Stimulated activated CD8-positive, alpha-beta memory T cell treated with anti-CD3 and anti-CD28 coated beads, Interleukin-4, amount 100 ng/mL, for 48 hours (primary cell): ENCODE data around the gene CLDN19.
"Not testable (repeated sequence)": the region's sequence is repeated elsewhere in the genome, so short reads cannot be mapped to it uniquely, and the experiment has no call there.

Experiments used
- DNase-seq: peaks from one replicate; pipeline ENCODE4 v3.0.0-alpha.2; 2020

CLDN19 gene

DNA sequence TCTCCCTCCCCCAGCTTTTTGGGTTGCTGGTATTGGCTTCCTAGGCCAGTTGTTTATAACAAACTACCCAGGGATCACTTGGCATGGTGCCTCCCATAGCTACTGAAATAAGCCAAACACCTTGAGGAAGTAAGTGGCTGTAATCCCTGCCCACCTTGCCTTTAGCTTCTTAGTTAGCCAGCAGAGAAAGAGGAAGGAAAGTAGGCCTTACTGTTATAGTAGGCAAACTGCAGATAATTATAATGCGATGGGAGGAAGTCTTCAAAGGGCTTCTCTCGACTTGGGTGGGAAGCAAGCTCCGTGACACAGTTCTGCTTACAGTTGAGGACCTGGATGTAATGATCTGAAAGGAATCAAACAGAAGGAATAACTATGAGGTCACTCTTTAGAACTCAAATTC lies 18.6 kb upstream of the CLDN19 start:
- no peak for DNase-seq

DNA sequence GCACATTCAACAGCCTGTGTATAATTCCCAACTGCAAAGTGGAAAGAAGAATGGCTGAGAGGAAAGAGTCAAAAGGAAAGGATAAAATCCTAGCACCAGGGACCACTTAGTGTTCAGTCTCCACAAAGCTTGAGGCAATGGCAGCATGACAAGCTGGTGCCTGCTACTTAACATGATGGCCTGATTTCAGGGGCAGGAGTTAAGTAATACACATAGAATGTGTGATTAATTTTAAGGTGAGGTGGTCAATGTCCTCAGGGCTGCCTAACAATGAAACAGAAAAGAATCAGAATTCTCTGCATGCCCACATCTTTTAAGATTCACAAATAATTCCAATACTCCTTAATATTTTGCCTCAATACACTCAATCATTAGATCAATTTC lies 17.8 kb upstream of the CLDN19 start:
- no peak for DNase-seq

DNA sequence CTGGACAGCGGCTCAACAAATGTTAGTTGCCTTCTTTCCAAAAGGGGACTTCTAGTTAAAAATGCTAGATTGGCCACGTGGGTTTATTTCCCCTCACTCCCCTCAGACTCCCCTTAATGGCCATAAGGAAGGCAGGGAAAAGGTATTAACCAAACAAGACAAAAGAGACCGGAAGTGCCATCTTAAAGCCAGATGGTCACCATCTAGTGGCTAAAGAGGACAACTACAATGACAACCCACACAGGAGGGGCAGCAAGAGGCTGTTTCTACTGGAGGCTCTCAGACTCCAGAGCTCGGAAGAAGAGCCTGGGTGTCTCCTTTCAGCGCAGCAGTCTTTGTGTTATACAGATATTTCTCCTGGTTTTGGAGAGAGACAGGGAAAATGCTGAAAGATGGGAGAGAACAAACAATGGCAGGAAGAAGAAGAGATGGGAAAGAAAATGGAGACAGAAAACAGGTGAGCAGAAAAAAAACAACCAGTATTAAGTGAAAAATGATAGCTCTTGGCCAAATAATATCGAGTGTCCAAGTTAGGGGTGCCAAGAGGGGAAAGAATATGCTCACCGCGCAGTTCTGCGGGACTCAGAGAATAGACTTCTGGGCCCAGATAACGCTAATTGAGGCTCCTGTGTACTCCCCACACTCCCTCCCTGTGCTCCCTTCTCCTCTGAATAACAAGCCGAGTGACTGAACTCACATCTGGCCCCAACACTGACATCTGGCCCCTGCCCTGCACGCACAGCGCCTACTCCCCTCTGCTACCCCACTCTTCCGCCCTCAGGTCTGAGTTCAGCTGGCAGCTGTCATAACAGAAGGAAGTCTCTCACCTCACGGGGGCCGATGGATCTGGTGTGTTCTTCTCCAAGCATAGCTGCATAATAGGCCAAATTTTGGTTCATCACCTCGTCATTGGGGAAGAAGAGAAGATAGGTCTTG lies 17.2 kb upstream of the CLDN19 start:
- DNase-seq = no peak

DNA sequence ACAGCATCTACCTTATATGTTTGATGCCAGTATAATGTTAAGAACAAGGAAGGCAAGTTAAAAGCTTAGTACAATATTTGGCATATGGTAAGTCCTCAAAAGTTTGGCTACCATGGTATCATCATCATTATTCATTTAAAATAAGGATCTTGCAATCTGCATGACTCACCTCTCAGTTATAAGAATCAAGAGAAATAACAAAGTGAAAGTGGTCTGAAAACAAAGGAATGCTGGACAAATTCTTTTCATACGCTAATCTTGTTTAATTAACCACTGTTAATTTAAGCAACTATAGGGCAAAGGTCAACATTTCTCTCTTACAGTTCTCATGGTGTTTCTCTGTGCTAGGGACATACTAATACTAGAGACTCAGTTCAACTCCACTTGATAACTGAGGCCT lies 13.0 kb upstream of the CLDN19 start:
- no peak for DNase-seq

DNA sequence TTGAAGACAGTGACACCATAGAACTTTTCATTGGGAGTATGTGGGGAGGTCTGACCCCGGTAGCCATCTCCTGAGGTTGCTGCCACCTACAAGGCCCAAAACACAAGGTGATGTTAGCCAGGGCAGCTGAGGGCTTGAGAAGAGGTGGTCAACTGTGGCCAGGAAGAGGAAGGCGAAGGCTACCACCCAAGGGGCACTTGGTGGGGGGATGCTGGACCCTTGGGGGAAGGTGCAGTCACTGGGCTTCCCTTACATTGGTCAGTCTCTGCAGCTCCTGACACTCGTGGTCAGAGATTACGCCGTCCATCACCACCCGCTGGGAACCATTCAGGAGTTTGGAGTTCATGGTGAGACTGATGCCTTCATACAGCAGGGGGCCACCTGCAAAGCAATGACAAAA lies 12.2 kb upstream of the CLDN19 start:
- DNase-seq = no peak

DNA sequence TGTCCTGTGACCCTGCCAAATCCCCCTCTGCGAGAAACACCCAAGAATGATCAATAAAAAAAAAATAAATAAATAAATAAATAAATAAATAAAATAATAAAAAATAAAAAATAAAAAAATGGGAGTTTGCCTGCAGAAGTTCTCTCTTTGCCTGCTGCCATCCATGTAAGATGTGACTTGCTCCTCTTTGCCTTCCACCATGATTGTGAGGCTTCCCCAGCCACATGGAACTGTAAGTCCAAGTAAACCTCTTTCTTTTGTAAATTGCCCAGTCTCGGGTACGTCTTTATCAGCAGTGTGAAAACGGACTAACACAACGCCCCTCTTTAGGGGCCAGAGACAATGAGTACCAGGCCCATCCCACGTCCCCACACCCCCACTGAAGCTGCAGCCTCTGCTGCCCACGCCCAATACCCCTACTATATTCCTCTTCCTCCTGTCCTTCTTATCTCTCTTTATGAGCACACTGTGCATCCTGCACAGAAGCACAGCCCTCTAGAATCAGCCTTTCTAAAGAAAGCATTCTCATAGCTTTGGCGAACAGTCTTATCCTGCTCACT lies 11.6 kb upstream of the CLDN19 start:
- not testable (repeated sequence) for DNase-seq

DNA sequence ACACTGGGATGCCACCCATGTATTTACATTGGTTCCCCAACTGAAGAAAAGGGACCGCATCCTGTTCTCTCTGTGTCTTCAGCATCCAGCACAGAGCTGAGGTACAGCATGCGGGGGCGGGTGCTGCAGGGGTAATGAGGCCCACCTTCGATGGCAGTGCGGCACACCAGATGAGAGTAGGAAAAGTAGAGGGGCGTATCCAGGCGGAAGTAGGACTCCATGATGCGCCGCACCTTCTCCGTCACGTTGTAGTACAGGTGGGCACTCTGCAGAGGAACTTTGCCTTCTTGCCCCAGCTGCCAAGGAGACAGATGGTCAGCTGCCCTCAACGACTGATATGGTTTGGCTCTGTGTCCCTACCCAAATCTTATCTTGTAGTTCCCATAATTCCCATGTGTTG lies 10.0 kb upstream of the CLDN19 start:
- DNase-seq = no peak

DNA sequence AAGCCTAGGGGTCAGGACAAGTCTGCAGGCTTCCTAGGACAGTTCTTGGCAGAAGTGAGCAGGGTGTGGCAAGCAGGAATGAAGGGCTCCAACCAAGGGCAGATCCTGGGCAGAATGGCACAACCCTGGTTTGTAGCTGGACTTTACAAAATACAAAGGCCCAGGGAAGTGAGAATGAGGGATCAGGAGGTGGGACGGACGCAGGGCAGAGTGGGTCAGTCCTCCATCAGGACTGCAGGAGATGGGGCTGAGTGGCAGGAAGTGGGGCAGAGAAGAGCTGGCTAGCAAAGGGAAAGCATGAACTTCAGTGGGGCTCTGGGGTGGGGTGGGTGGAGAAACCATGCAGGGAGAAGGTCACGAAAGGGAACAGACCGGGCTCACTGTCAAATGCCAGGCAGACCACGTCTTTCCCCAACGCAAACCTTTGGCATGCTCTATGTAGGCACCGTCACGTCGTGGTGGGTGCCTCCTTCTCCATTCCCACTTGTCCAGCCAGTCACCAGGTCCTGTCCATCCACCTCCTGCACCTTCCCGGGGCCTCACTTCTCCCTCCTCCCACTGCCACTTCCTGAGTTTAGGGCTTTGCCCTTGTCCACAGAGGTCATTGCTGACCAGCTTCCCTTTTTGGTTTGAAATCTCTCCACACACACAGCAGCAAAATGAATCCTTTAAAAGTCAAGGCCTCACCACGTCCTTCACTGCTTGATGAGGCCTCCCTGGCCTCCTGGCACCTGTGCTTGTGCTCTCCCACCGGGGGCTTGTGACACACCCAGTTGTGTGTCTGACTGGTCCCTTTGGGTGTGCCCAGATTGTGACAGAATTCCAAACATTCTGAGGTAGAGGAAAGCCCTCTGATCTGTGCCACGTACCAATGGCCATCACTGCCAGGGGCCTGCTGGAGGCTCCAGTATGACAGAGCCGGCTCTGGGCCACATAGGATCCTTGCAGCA lies 8.7 kb upstream of the CLDN19 start:
- DNase-seq = no peak

DNA sequence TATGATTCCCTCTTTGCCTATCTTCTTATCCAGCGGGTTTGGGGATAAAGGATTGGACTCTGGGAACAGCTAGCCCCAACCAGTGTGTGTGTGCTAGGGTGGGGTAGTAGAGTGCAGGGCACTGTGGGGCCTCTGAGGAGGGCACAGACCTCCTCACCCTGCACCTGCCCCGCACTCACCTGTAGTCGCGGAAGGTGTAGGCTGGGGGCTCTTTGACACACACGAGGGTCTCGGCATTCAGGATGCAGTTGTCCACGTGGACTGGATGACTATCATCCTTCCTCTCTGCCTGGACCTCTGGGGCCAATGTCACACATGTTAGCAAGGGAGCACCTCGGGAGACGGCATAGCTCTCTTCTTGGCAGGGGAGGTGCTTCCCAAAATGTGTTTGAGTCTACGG lies 8.0 kb upstream of the CLDN19 start:
- no peak for DNase-seq

DNA sequence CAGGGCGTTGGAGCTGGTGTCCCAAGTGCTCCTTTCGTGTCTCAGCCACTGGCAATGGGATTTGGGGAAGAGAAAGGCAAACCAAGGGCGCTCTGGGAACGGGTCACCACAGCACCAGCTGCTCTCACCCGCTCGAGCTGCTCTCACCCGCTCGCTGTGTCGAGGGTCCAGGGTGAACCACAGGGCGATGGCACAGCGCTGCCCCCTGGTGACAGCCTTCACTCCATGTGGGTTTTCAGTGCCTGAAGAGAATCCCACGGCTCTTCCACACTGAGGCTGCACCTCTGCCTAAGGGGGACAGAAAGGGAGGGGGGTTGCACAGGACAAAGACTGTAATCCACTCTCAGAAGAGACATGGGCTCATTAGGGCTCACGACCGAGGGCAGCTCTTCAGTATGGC lies 7.1 kb upstream of the CLDN19 start:
- DNase-seq = peak; percentile 68

DNA sequence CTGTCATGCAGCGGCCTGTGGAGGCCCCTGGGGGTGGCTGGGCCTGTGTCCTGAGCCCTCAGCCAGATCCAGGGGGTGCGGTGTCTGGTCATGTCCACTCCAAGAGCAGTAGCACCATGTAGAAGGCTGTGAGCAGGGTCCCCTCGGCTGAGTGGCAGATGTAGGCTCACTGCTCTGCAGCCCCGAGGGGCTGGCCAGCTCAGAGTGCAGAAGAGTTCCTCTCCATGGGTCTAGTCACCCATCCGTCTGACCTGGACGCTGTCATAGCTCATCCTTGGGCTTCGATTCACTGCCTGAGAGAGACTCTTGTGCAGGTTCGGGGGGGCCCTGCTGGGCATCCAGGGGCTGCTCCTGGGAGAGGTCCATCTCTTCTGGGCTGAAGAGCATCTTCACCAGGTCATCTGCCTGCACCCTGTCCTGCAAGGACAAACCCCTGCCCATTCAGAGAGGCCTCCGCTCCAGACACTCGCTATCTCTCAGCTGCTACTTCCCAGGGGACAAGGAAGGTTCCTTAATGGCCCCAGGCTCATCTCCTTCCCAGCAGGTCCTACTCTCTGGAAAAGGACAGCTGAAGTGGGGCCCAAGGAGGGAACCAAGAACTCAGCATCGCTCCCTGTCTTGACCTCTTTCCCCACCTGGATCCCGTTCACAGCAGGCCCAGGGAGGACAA lies 6.5 kb upstream of the CLDN19 start:
- no peak for DNase-seq

DNA sequence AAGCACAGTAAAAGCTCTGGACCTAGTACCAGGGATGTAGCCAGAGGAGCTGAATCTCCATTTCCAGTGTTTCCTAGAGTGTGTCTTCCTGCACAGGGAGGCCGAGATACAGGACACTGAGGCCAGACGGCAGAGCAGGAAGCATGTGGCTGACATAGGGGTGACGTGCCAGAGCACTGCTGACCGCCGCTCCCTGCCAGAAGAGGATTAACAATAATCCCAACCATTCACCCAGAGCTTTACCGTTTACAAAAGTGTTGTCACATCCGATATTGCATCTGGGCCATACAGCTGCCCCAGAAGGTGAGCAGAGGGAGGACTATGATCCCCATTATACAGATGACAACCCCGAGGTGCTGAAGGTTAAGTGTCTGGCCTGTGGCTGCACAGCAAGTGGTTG lies 5.8 kb upstream of the CLDN19 start:
- no peak for DNase-seq

DNA sequence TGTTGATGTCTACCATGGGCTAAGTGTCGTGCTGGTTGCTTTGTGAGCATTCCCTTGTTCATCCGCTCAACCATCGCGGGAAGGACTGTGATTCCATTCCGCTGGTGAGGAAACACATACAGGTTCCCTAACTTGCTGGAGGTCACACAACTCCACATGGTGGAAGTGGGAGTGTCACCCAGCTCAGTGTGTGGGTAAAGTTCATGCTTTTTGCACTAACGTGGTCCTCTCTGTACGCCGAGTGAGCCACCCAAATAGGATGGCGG lies 4.0 kb upstream of the CLDN19 start:
- no peak for DNase-seq

DNA sequence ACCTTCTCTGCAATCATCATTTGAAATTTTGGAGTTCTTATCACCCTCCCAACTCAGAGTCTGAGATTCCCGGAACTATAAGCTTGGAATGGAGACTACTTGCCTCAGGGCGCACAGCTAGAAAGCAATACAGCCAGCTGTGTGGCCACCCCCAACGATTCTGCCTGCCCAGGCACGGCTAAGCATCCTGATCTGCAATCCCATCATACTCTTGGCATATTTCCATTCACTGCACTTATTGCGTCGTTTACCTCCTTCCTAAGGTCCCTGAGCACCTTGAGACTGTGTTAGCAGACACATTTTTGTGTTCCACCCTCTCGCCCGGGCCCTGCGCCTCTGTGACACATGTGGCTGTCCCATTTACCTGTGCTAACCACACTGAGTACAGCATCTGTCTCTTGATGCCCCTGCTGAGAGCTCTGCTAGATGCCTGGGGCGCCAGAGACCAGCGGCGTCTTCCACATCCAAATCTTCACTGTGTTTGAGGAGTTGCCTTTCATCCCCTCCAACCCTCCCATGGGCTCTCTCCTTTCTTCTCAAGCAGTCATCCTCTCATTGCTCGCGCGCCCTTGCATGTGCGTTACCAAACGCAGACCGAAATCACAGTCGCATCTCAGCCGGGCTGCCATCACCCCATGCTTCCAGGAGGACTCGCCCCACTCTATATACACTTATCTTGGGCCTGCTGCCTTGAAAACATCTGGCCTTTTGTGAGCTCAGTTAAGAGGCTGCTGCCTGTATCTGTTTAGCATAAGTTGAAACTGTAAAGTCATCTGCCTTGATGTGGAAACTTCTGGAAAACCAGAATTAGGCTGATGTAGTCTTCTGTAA lies 3.5 kb upstream of the CLDN19 start:
- DNase-seq = no peak

DNA sequence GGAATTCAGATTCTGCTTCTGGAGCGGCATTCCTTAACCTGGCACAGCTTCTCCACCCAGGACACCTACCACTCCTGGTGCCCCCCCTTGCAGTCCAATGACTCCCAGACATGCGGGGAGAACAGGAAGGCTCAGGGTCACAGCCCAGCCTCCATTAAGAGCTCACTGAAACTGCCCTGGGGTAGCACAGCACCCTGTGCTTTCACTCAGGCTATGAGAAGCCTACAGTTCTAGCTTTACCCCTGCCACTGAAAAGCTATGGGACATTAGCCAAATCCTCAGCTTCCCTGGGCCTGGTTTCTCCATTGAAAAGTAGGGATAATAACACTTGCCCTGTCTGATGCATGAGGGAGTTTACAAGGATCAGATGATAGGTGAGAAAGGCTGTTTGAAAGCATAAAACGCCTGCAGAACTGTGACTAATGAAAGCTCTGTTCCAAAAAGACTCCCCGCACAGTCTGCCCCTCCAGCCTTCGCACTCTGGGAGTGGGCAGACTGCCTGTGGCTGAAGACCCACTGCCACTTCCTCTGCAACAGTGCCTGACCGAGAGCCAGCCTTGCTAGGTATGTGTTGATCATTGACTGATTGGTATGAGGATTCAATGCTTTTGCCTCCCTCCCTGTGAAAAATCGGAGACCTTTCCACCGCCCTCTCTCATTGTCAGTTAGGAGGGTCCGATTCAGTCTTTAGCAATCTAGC lies 2.7 kb upstream of the CLDN19 start:
- no peak for DNase-seq

DNA sequence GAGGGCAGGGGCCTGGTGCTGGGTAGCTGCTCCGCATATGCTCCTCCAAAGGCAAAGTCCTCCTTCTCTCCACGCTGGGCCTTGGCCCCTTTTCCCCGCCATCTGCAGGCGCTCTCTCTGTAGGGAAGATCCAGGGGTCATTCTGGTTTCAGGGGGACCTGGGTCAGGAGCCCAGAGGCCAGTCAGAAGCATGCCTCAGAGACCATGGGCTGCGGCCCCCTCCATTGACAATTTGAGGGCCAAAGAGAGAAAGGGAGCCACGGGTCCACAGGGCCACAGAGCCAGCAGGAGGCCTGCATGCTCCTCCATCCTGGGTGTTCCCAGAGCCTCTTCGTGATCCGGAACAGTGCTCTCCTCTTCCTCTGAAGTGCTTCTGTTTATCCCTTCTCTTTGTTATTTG lies 2.1 kb upstream of the CLDN19 start:
- DNase-seq = no peak

DNA sequence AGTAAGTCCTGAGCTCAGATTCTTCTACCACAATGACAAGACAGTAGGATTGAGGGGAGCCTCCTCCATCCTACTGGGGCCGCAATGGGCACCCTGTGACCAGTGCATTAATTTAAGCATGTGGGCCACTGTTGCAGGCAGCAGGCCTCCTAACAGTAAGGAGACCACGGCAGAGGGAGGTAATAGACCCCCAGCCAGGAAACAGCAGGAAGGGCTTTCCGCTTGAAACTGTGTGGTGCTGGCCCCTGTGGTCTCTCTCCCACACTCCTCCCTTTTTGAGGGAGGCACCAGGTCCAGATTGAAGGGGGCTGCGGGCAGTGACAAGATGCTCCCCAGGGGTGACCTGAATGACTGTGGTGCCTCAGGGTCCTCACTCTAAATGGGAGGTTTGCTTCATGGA lies 1.7 kb upstream of the CLDN19 start:
- no peak for DNase-seq

DNA sequence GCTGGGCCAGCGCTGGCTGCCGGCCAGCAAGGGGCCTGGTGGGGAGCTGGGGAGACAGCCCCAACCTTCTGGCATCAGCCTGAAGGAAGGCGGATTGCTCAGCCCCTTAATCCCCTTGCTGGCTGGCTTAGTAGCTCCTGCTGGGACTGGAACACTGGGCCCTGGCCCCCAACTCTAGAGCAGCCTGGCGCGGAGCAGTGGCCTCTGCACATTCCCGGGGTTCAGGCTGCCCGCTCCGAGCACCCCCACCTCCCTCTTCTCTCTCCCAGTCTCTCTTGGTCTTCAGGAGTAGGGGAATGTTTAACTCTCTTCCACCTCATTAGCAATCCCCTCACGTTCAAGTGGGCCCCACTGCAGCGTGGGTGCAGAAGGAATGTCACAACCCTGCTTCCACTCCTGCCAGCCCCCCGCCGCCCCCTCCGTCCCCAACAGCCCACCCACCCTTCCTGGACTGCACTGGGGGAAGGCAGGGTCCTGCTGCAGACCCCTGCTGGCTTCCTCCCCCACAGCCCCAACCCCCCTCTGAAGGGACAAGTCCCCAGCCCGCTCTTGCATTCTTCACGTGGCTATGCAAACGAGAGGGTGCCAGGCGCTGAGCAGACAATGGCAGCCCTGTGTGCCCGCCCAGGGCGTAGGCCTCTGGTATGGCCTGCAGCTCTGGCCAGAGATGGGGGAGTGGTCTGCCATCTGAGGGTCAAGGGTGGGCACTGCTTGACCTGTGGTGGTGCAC lies 980 bp upstream of the CLDN19 start:
- no peak for DNase-seq

DNA sequence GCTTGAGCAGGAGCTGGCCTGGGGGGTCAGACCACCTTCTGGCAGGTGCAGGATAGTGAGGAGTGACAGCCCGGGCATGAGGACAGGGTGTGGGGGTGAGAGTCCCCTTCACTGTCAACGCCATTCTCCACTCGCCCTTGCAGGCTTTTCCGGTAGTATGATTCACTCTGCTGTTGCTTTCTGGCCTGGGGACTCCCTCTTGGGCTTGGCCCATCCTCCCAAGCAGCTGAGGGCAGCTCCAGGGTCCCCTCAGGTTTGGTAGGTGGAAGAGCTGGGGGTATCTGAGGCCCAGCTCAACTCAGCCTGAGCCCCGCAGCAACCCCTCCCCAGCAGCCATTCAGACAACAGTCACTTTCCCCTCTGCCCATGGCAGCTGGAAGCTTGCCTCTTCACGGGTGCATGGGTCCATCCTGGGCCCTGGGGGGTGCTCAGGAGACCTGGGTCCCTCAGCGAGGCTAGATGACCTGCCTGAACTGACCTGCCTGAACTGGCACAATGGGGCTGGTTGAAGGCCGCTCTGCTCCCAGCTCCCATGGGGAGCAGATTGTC lies 1.3 kb downstream of the CLDN19 start:
- DNase-seq = no peak

DNA sequence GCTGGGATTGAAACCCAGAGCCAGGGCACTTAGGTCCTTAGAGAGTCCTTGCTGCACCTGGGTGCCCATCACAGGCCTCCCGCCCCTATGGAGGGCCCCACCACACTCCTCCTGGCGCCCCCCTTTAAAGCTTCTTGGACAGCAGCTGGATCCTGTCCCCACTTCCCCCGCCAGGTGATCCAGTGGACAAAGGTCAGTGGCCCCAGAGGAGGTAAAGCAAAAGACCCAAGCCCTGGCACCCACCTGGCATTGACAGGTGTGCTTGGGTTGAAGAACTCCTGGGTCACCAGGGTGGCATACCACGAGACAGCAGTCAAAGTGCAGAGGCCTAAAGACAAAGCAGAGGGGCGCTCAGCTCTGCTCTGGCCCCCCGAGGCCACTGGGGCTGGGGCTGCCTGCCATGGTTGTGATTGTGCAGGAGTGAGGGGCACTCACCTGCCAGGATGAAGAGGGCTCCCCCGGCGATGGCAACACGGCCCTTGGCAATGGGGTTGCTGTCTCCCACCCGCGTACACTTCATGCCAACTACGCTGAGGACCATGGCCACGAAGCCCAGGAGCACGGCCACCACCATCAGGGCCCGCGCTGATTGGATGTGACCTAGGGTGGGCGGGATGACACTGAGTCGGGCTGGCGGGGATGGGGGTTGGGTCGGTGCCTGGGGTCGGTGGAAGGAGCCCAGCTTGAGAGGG lies 1.9 kb downstream of the CLDN19 start:
- DNase-seq = no peak
